ENCODE data around the gene FRMD8.
A peak's percentile ranks its signal among the peaks of the same experiment; 100 is the strongest.

The FRMD8 gene

DNA sequence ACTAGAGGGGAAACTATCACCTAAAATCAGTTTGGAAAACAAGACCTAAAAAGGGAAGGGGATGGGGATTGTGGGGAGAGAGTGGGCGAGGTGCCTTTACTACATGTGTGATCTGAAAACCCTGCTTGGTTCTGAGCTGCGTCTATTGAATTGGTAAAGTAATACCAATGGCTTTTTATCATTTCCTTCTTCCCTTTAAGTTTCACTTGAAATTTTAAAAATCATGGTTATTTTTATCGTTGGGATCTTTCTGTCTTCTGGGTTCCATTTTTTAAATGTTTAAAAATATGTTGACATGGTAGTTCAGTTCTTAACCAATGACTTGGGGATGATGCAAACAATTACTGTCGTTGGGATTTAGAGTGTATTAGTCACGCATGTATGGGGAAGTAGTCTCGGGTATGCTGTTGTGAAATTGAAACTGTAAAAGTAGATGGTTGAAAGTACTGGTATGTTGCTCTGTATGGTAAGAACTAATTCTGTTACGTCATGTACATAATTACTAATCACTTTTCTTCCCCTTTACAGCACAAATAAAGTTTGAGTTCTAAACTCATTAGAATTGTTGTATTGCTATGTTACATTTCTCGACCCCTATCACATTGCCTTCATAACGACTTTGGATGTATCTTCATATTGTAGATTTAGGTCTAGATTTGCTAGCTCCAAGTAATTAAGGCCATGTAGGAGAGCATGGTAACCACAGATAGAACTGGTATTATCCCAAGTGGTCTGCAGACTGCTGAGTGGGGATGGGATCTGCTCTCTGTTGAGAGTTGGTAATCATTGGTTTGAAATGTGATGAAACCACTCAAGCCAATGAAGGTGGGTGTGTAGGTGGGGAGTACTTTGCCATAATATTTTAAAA lies 39.8 kb downstream of the FRMD8 start:
- DNase-seq = peak; percentile 44

DNA sequence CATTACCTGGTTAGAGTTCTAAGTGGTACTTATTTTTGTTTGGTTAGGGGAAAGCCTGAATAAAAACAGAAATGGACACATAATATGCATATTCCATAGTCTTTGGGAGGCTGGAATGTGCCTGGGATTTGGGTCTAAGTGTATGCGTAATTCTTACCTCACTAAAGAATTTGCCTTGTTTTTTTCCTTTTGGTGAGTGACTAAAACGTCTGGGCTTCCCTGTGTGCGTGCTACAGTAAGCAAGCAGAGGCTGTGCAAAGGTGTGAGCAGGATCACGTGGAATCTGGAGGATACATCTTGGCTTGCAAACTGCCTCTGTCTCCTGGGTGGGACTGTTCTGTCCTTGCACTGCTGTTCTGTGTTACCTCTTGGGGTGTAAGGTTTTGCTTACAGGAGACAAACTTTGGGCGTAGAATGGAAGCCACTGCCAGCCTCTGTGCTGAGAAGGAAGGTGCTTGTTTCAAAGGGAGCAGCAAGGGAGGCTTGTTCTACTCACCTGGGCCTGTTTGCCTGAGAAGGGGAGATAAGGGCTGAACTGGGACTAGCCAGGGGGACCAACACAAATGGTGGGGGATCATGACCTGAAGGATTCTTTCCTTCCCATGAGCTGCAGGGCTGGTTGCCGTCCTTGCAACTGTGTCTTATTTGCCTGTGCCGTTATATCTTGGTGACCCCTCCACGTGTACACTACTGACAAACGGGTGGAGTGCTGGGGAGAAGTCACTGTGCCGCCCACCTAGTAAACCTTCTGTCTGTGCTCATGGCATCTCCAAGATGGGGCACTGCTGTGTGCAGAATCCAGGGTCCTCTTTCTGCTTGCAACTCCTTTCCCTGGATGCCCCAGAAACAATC lies 40.6 kb downstream of the FRMD8 start:
- peak; percentile 75 for DNase-seq

DNA sequence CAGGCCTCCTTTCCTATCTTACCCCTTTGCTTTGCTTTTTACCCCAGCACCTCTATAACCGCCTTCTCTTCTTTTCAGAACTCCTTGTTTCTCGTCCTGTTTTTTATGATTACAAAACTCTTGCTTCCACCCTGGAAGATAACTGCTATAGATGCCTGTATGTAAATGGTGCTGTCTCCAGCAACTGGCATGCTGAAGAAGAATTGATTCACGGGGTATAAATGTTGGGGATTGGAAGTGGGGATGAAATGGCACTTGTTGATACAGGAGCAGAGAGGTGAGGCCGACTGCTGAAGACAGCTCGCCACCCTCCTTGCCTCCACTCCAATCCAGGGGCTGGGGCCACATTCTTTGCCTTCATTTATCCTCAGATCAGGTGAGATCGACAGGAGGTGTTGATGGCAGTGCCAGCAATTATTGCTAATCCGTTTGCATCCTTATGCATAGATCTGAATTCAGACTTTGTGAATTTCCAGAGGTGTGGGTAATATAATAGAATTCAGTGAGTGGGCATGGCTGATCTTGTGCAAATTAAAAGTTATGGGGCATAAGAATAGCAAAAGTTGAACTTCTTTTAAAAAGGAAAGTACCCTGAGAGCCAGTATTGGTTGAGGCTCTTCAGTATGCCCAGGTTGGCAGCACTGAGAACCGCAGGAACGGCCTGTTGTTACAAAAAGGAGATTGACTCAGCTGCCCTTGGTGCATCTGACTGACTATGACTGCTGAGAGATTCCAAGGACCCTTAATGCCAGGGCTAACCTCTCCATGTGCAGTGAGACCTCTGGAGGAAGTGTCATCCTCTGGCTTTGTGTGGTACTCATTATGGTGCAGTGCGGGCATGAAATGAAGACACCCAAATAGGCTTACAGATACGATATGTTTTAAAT lies 41.5 kb downstream of the FRMD8 start:
- peak; percentile 64 for DNase-seq

DNA sequence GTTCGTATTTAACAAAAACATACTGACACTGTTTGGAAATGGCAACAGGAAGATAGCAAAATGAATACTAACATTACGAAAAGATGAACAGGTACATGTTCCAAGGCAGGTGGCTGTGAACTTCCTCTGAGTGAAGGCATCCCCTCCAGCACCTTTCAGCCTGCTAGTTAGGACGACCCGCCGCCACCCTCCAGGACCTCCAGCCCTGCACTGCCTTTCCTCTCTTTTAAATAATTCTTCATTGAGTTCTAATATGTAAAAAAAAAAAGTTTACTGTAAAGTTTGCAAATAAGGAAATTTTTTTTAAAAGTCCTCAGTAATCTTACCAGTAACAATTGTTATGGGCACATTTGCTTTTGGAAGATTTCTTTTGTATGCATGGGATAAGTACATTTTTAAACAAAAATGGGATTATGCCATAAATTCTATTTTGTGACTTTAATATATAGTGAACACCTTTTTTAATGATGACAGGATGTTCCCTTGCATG lies 42.2 kb downstream of the FRMD8 start:
- peak; percentile 52 for DNase-seq

DNA sequence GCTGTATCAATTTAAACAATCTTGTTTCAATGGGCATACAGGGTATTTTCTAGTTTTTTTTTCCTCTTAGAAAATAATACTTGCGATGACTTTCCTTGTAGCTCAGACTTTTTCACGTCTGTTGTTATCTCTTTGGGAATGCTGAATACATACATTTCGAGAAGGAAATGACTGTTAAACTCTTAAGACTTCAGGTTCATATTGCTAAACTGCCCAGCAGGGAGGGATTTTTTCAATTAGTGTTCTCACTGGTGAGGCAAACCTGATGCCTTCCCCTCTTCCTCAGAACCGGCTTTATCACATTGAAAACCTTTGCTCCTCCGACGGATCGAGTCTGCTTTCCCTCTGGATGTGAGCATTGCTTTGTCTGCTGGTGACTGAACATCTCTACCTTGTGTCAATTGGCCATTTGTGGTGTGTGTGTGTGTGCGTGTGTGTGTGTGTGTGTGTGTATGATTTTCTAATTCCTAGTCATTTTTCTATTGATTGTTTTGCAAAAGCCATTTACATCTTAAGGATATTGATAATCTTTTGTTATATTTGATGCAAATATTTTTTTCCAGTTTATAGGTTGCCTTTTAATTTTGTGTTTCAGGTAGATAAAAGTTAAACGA lies 42.7 kb downstream of the FRMD8 start:
- DNase-seq = peak; percentile 47

DNA sequence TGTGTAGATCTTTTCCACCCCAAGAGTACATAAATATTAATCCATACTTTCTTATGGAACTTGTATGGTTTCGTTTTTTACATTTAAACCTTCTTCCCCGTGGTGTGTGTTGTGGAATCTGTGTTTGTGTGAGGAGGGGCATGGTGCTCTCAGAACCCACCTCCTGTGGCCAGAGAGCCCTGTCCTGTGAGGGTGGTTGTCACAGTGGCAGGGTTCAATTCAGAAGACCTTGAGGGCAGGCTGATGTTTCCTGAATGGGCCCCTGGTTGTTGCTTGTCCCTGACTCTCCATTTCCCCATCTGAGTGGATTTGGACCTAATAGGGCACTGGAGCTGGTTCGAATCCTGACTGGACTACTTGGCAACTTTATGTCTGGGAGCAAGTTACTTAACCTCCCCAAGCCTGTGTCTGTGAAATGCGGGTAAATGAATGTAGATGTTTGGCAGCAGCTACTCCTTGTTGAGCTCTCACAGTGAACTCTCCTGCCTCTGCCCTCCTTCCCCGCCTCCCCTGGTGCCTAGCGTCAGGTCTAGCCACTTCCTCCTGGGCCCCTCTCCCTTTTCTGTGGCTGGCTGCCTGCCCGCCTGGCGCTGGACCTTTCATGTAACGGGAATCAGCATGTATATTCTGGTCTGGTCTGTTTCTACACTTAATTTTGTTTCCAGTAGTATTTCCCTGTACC lies 43.4 kb downstream of the FRMD8 start:
- DNase-seq = peak; percentile 75

DNA sequence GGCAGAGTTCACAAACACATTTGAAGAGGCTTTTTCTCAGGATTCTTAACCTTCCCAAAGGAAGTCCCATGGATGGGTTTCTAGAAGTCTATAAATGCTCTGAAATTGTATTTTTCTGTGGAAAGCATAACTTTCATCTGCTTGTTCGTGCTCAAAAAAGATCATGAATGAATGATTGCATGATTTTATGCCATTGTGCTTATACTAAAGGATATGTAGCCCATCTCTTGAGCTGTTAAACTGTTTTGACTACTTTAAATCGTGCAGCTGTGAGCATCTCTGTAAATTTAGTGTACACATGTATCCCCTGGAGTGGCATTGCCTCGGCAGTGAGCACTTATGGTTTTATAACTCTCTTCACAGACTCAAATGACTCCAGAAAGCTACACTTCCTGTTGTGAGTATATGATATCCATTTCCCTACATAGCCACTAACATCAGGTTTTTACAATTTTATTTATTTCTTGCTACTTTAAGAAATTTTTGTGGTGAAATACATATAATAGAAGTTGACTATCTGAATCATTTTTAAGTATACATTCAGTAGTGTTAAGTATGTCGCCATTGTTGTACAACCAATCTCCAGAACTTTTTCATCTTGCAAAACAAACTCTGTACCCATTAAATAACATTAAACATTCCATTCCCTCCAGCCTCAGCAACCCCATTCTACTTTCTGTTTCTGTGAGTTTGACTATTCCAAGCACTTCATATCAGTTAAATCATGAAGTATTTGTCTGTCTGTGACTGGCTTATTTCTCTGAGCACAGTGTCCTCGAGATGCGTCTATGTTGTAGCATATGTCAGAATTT lies 44.2 kb downstream of the FRMD8 start:
- DNase-seq = no peak

DNA sequence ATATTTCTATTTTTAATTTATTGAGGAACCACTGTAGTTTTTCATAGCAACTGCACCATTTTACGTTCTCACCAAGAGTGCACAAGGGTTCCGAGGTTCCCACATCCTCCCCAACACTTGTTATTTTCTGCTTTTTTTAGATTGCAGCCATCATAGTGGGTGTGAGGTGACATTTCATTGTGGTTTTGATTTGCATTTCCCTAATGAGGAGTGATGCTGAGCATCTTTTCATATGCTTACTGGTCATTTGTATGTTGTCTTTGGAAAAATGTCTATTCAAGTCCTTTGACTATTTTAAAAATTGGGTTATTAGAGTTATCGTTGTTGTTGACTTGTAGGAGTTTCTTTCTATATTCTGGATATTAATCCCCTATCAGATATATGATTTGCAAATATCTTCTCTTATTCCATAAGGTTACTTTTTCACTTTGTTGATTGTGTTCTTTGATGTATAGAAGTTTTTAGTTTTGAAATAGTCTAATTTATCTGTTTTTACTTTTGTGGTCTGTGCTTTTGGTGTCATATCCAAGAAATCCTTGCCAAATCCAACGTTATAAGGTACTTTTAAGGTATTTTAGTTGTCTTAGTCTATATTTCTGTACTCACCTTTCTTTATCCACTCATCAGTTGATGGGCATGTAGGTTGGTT lies 45.1 kb downstream of the FRMD8 start:
- peak; percentile 59 for DNase-seq

DNA sequence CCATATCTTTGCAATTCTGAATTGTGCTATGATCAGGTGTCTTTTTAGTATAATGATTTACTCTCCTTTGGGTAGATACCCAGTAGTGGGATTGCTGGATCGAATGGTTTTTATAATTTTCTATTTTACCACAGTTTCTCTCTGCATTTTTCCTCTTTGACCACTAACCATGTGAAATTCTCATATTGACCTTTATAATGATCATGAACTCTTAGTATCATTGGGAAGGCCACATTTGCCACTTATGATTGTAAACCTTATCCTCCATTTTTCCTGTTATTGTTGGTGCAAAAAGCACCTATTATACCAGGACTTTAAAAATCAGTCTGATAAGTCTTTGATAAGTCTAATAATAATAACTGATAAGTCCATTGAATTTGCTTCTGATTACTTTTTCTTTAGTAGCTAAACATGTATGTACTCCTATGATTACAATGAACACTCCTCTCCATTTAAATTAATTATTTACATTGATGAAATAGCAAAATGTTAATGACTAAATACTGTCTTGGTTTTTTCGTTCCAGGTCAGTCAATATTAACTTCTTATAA lies 45.7 kb downstream of the FRMD8 start:
- no peak for DNase-seq

DNA sequence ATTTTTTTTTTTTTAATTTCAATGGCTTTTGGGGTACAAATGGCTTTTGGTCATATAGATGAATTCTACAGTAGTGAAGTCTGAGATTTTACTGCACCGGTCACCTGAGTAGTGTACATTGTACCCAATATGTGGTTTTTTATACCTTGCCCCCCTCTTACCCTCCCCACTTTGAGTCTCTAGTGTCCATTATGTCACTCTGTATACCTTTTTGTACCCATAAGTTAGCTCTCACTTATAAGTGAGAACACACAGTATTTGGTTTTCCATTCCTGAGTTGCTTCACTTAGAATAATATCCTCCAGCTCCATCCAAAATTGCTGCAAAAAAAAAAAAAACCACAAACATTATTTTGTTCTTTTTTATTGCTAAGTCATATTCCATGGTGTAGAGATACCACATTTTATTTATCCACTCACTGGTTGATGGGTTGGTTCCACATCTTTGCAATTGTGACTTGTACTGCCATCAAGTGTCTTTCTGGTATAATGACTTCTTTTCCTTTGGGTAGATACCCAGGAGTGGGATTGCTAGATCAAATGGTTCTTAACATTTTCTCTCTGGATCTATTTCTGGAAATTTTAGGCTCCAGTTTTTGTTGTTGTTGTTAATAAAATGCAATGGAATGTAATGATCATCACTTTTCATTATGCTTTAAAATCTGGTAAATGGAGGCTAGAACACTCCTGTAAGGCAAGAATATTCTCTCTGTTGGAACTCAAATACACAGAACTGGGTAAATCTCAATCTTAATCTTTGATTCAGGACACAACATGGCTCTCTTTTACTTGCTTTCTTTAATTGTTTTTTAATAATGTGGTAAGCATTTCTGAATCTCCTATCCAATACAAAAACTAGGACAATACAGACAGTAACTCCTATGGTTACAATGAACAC lies 46.5 kb downstream of the FRMD8 start:
- no peak for DNase-seq

DNA sequence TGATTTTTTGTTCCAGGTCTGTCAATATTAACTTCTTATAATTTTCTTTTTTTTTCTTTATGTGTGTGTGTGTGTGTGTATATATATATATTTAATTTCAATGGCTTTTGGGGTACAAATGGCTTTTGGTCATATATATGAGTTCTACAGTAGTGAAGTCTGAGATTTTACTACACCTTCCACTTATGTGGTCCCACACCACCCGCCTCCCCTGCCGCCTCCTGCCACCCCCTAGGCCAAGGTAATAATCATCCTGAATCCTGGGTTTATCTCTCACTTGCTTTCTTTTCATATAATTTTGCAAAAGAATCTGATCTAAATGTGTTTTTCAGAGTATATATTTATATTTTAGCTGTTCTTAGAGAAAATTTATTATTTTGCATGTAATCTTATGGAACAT lies 47.2 kb downstream of the FRMD8 start:
- DNase-seq = no peak

DNA sequence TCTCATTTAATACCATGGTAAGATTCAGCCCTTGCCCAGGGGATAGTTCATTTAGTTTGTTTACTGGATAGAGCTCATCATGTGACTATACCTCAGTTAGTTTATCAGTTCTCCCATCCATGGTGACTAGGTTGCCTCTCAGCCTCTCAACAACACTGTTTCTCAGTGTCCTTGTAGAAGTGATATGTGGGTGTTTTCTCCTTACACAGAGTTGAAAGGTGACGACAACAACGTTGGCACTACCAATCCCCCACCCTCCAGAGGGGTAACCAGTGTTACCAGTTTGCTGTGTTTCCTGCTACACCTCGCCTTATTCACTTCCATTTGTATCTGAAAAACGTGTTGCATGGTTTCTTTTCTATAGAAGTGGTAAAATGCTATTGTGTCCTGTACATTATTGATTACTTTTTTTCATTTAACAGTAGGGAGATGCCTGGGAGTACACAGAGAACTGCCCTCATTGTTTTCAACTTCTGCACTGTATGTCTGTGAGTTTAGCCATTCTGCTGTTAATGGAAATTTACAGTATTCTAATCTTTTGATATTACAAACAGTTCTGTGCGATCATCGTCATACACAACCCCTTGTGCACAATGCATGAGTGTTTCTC lies 47.7 kb downstream of the FRMD8 start:
- DNase-seq = no peak

DNA sequence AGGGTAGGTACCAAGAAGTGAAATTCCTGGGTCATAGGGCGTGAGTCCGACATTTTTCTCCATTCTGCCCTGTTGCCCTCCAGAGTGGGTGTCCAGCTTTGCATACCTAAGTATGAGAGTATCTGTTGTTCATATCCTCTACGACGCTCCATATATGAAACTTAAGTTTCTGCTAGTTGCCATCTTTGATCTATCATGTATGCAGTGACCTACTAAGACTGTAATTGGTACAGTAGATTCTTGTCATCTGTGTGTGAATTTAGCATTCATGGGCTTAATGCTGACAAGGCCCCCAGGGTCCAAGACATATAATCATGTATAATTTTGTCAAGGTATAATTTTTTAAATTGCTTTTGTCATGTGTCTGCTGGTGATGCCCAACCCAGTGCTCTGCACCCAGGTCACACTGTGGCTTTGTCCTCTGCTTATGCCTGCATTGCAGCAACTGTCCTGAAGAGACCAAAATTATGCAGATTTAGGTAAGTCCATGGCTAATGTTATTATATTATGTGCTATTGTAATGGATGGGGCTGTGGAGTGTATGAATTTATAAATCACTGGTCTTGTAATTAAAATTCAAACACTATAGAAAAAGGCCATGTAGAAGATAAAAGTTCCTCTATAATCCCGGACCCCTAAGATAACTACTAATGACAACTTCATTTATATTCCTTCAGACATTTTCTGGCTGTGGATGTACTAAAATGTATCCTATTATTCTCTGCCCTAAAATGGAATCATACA lies 48.4 kb downstream of the FRMD8 start:
- no peak for DNase-seq

DNA sequence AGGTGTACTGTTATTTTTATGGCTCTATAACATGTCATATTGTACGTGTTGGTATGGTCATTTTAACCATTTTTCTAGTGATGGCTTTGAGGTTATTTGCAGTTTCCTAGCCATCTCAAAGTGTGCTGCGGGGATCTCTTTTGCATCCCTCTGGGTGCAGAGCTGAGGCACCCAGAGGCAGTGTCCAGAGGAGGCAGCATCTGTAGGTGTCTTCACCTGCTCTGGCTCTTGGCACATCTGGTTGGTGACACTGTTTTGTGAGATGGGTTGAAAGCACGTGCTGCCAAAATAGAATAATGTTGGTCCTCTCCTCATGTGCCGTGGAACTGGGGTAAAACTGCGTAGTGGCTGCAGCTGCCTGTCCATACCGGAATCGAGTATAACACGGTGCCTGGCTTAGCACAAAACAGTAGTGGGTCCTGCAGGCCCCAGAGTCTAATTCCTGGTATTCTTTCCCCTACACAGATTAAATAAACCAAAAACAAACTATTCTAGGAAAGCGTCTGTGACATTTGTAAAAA lies 49.0 kb downstream of the FRMD8 start:
- DNase-seq = no peak

DNA sequence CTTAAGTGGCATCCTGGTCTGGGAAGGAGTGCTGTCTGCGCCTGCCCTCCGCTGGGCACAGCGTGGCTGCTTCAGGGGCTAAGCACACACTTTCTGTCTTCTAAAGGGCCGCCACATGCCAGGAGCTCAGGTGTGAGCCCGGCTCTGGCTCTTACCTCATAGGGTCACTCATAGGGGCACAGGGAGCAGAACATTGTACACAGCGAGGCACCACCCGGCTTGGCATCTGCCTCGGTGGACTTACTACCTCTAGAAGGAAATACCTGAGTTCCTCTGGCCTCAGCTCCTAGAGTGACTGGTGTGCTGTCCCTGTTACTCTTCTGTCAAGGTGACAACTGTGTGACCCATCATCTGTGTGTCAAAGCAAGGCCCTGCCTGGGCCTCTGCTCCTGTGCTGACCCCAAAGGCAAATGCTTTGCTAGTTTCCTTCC lies 49.6 kb downstream of the FRMD8 start:
- peak; percentile 17 for DNase-seq

DNA sequence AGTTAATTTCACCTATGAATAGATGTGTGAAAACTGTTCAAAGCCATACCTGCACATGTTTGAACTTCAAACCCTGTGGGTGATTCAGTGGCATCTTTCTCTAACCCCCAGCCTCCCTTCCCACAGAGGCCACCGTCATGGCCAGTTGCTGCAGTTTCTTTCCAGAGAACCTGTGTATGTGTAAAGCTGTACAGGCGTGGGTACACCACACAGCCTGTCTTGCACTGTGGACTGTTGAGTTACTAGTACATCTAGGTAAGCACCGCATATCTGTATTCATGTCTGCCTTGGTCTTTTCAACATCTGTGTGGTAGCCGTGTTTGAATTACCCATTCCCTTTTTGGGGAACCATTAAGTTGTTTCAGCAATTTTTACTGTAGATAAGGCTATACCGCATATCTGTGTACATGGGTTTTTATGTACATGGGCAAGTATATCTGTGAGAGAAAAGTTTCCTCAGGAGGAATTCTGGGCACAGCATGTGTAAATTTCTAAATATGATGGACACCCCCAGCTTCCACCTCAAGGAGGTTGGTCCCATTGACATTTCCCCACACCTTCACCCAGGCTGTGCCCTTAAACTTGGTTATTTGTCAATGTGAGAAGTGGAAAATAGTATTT lies 50.1 kb downstream of the FRMD8 start:
- peak; percentile 5 for DNase-seq
